Measurements from ENCODE around the gene MYCBP2. TPM values are rescaled to one million over a fixed set of nuclear protein-coding genes. Genes with fewer than 3 reads are reported as not detected.

MYCBP2 gene
- total RNA-seq, 2 experiments from 2014 or later = 106 to 122 TPM

- no peaks in the 10 kb centered on the region for H3K9me3 Mint-ChIP-seq (ENCODE audit: low read depth)
- ATAC-seq (no peak), DNase-seq (no peak)
- no peak overlapping the region for H3K27ac Mint-ChIP-seq
- H3K36me3 Mint-ChIP-seq = peaks cover 40% of the 10 kb centered on the region
- no peak overlapping the region for H3K4me3 Mint-ChIP-seq
- H3K4me1 Mint-ChIP-seq = no peaks in the 10 kb centered on the region
- no peaks in the 10 kb centered on the region for H3K27me3 Mint-ChIP-seq
- CTCF ChIA-PET = no interaction called here
Observed at GRCh38 chr13:77143431-77143830, 183.5 kb downstream of the MYCBP2 start.

GRCh38 chr13:77139306-77139705 lies 187.6 kb downstream of the MYCBP2 start:
- no peak overlapping the region for H3K27ac Mint-ChIP-seq
- H3K4me1 Mint-ChIP-seq = no peaks in the 10 kb centered on the region
- DNase-seq (no peak), ATAC-seq (no peak)
- H3K27me3 Mint-ChIP-seq = no peaks in the 10 kb centered on the region
- CTCF ChIA-PET = no interaction called here
- no peak overlapping the region for H3K4me3 Mint-ChIP-seq
- H3K9me3 Mint-ChIP-seq (ENCODE audit: low read depth) = no peaks in the 10 kb centered on the region
- peaks cover 51% of the 10 kb centered on the region for H3K36me3 Mint-ChIP-seq

- H3K27me3 Mint-ChIP-seq = no peaks in the 10 kb centered on the region
- no peak for ATAC-seq
- H3K27ac Mint-ChIP-seq = no peak overlapping the region
- H3K4me3 Mint-ChIP-seq = no peak overlapping the region
- no peak for DNase-seq
- no peaks in the 10 kb centered on the region for H3K9me3 Mint-ChIP-seq (ENCODE audit: low read depth)
- peaks cover 51% of the 10 kb centered on the region for H3K36me3 Mint-ChIP-seq
- no peaks in the 10 kb centered on the region for H3K4me1 Mint-ChIP-seq
- CTCF ChIA-PET = no interaction called here
Observed at GRCh38 chr13:77138813-77139212, 188.1 kb downstream of the MYCBP2 start.

GRCh38 chr13:77136902-77137420 lies 189.9 kb downstream of the MYCBP2 start:
- no peak for ATAC-seq
- H3K9me3 Mint-ChIP-seq (ENCODE audit: low read depth) = no peaks in the 10 kb centered on the region
- H3K36me3 Mint-ChIP-seq = peaks cover 57% of the 10 kb centered on the region
- no peak overlapping the region for H3K4me3 Mint-ChIP-seq
- CTCF ChIA-PET = no interaction called here
- DNase-seq = no peak
- H3K27me3 Mint-ChIP-seq = no peaks in the 10 kb centered on the region
- no peak overlapping the region for H3K27ac Mint-ChIP-seq
- H3K4me1 Mint-ChIP-seq = no peaks in the 10 kb centered on the region

DNA sequence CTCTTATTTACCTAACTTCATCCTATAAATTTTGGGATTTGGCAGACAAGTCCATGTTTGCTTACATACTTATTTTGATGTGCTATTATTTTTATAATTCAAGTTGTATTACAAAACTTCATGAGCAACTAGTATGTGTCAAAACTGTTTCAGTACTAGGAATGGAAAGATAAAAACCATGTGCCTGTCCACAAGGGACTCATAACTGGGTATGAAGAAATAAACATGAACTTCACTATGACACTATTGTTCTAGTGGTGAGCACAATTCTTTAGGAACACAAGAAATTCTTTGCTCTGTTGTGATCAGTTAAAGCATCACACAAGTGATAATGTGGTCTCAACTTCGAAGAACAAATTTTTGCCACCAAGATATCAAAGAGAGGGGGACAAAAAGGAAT lies 202.5 kb downstream of the MYCBP2 start:
- no peak for ATAC-seq
- Mint-ChIP-seq H3K4me1 (no peaks in the 10 kb centered on the region), H3K9me3 (ENCODE audit: low read depth) (no peaks in the 10 kb centered on the region), H3K36me3 (peaks cover 20% of the 10 kb centered on the region), H3K4me3 (no peak overlapping the region), H3K27me3 (no peaks in the 10 kb centered on the region), H3K27ac (no peak overlapping the region)
- no peak for DNase-seq
- CTCF ChIA-PET = no interaction called here

DNA sequence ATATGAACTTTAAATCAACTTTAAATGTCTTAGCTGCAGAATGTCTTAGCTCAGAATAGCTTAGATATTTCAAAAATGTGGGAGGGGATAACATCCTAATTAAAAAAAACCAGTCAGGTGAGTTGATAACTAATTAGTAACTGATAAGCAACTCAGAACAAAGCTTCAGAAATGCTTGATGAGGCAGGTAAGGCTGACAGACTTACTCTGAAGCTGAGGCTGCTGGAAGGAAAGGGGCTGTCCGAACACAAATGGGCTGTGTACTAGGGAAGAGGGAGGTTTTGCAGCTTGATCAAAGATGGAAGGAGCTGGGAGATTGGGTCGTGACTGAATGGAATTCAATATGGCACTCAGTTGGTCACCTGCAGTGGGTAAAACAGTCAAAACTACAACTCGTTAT lies 208.8 kb downstream of the MYCBP2 start:
- H3K9me3 Mint-ChIP-seq (ENCODE audit: low read depth) = no peaks in the 10 kb centered on the region
- H3K4me1 Mint-ChIP-seq = no peaks in the 10 kb centered on the region
- peaks cover 39% of the 10 kb centered on the region for H3K36me3 Mint-ChIP-seq

GRCh38 chr13:77114271-77114670 lies 212.6 kb downstream of the MYCBP2 start:
- Mint-ChIP-seq H3K27ac (no peak overlapping the region), H3K36me3 (peaks cover 63% of the 10 kb centered on the region), H3K4me1 (no peaks in the 10 kb centered on the region), H3K27me3 (no peaks in the 10 kb centered on the region), H3K4me3 (no peak overlapping the region), H3K9me3 (ENCODE audit: low read depth) (peaks cover 5% of the 10 kb centered on the region)
- CTCF ChIA-PET = no interaction called here
- no peak for ATAC-seq
- DNase-seq = no peak

More for the DNA sequence above, 208.8 kb downstream of the MYCBP2 start:
- Mint-ChIP-seq H3K4me3 (no peak overlapping the region), H3K27me3 (no peaks in the 10 kb centered on the region), H3K27ac (no peak overlapping the region)
- CTCF ChIA-PET = no interaction called here
- no peak for DNase-seq
- no peak for ATAC-seq

- H3K4me3 Mint-ChIP-seq = no peak overlapping the region
- ATAC-seq (no peak), DNase-seq (no peak)
- H3K9me3 Mint-ChIP-seq (ENCODE audit: low read depth) = peaks cover 5% of the 10 kb centered on the region
- no peaks in the 10 kb centered on the region for H3K4me1 Mint-ChIP-seq
- no peaks in the 10 kb centered on the region for H3K27me3 Mint-ChIP-seq
- no peak overlapping the region for H3K27ac Mint-ChIP-seq
- CTCF ChIA-PET = no interaction called here
- H3K36me3 Mint-ChIP-seq = peaks cover 62% of the 10 kb centered on the region
Observed at GRCh38 chr13:77113496-77113895, 213.4 kb downstream of the MYCBP2 start.

DNA sequence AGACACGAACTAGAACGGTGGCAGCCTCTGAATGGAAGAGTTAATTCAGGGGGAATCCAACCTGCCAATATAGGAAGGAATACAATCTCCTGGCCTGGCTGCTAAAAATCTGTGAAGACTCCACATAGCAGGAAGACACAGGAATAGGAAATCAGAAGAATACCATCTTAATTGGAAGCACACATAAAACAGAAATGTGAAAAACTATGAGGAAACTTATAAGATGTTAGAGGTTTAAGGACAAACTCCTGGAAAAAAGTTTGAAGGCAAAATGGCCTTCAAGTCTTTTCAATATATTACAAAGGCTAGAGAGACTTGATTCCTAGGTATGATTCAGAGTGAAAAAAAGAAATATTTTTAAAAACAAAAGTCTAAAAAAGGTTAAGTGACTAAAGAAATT lies 221.8 kb downstream of the MYCBP2 start:
- no peak overlapping the region for H3K27ac Mint-ChIP-seq
- H3K36me3 Mint-ChIP-seq = peaks cover 24% of the 10 kb centered on the region
- no peak for DNase-seq
- CTCF ChIA-PET = no interaction called here
- no peak overlapping the region for H3K4me3 Mint-ChIP-seq
- no peaks in the 10 kb centered on the region for H3K4me1 Mint-ChIP-seq
- no peaks in the 10 kb centered on the region for H3K27me3 Mint-ChIP-seq
- no peak for ATAC-seq
- no peaks in the 10 kb centered on the region for H3K9me3 Mint-ChIP-seq (ENCODE audit: low read depth)

GRCh38 chr13:77099415-77099814 lies 227.5 kb downstream of the MYCBP2 start:
- Mint-ChIP-seq H3K4me3 (no peak overlapping the region), H3K9me3 (ENCODE audit: low read depth) (no peaks in the 10 kb centered on the region), H3K27me3 (no peaks in the 10 kb centered on the region), H3K36me3 (peaks cover 28% of the 10 kb centered on the region), H3K4me1 (no peaks in the 10 kb centered on the region), H3K27ac (no peak overlapping the region)
- ATAC-seq = no peak
- CTCF ChIA-PET = no interaction called here
- no peak for DNase-seq

DNA sequence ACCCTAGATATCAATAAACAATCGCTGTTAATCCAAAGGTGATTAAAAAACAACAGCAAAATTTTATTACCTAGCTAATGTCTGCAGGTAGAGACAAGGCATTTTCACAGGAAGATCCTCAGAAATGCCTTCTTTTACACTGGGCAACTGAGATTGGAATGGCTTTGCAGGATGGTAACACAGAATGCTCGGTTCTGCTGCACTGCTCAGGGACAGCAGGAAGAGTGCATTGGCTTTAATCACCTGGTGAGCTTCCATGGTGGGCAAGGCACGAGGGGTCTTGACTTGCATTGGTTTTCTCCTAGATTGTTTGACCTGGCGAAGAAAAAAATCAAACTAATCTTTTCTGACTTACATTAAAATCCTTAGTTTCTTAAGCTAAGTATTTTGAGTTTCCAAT lies 231.6 kb downstream of the MYCBP2 start:
- ATAC-seq = no peak

DNA sequence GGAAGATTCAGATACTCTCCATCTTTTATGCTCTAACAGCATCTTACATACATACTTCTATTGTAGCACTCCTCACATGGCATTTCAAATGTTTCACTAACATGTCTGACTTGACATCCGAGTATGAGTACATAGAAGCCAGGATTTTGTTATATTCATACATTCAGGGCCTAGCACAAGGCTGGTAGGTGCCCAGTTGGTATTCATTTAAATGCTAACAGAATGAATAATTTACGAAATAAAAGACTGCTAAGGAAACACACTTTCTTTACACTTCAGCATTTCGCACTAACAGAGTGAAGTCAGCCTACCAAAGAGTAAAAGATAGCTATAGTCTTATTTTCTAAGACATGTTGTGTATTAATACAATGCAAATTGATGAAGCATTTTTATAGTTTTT lies 232.1 kb downstream of the MYCBP2 start:
- Mint-ChIP-seq H3K9me3 (ENCODE audit: low read depth) (no peaks in the 10 kb centered on the region), H3K36me3 (peaks cover 50% of the 10 kb centered on the region), H3K27me3 (no peaks in the 10 kb centered on the region), H3K4me3 (no peak overlapping the region), H3K27ac (no peak overlapping the region), H3K4me1 (no peaks in the 10 kb centered on the region)
- ATAC-seq = no peak
- DNase-seq = no peak
- CTCF ChIA-PET = interaction anchor here (0.7 kb wide), 1 partner anchor 83 kb away, joined by 3 read pairs; no protein-coding TSS in a partner anchor

More for the DNA sequence above, 231.6 kb downstream of the MYCBP2 start:
- CTCF ChIA-PET = interaction anchor here (0.7 kb wide), 1 partner anchor 82 kb away, joined by 3 read pairs; no protein-coding TSS in a partner anchor
- Mint-ChIP-seq H3K4me3 (no peak overlapping the region), H3K9me3 (ENCODE audit: low read depth) (no peaks in the 10 kb centered on the region), H3K4me1 (no peaks in the 10 kb centered on the region), H3K27me3 (no peaks in the 10 kb centered on the region), H3K27ac (no peak overlapping the region), H3K36me3 (peaks cover 47% of the 10 kb centered on the region)
- no peak for DNase-seq

- Mint-ChIP-seq H3K4me1 (no peaks in the 10 kb centered on the region), H3K4me3 (no peak overlapping the region), H3K36me3 (peaks cover 53% of the 10 kb centered on the region), H3K27ac (no peak overlapping the region), H3K9me3 (ENCODE audit: low read depth) (no peaks in the 10 kb centered on the region), H3K27me3 (no peaks in the 10 kb centered on the region)
- DNase-seq (no peak), ATAC-seq (no peak)
- CTCF ChIA-PET = no interaction called here
Observed at GRCh38 chr13:77093735-77094134, 233.2 kb downstream of the MYCBP2 start.

DNA sequence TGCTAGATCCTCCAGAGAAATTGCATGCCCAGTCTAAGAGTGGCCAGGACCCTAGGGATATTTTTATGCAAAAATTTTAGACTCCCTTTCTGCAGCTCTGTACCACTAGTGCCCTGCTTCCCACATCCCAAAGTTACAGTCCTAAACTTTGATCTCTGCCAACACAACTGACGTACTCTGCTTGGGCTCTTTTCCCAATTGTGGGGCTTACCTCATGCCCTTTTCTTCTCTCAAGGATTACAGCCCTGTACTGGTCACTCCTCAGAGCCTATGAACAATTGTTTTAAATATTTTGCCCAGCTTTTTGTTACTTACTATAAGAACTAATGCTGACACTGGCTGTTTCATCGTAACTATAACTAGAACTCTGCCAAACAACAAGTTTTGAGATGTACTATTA lies 242.1 kb downstream of the MYCBP2 start:
- Mint-ChIP-seq H3K4me1 (no peaks in the 10 kb centered on the region), H3K27ac (no peak overlapping the region), H3K4me3 (no peak overlapping the region), H3K9me3 (ENCODE audit: low read depth) (no peaks in the 10 kb centered on the region), H3K27me3 (no peaks in the 10 kb centered on the region), H3K36me3 (peaks cover 62% of the 10 kb centered on the region)
- DNase-seq = no peak
- CTCF ChIA-PET = interaction anchor here (0.9 kb wide), 1 partner anchor 394 kb away, joined by 3 read pairs; no protein-coding TSS in a partner anchor
- no peak for ATAC-seq
